ACHN (cell line): ENCODE data around the gene VASH2.
"Not testable (repeated sequence)": the region's sequence is repeated elsewhere in the genome, so short reads cannot be mapped to it uniquely, and the experiment has no call there.

Experiments used
- DNase-seq: peaks from one replicate; pipeline ENCODE4 v3.0.0-alpha.2; 2015
- in situ Hi-C: cut with HindIII; loops from 2 replicates; pipeline ENCODE4 v1.10.0; 2017; ENCODE audit warnings: low sequenced_read_pairs, low pct_ligation_motif_present, low pct_unique_long_range_greater_than_20kb

Gene VASH2

GRCh38 chr1:212994926-212995325, 44.6 kb downstream of the VASH2 start:
- in situ Hi-C loops = no loop called here
- no peak for DNase-seq

GRCh38 chr1:213003256-213003655, 52.9 kb downstream of the VASH2 start:
- in situ Hi-C loops = no loop called here
- DNase-seq = no peak

- in situ Hi-C loops = no loop called here
- DNase-seq = no peak
These were observed 58.2 kb downstream of the VASH2 start for GRCh38 chr1:213008564-213008963.

GRCh38 chr1:213014642-213015041, 64.3 kb downstream of the VASH2 start:
- in situ Hi-C loops = no loop called here
- DNase-seq = peak; percentile 26

- DNase-seq = peak; percentile 98
- in situ Hi-C loops = no loop called here
These were observed 65.0 kb downstream of the VASH2 start, which contains the start of gene ANGEL2 for GRCh38 chr1:213015099-213016050. ANGEL2 (minus strand) TSS chr1:213015867; CDS start chr1:213015671, 196 bp downstream.

- DNase-seq = no peak
- in situ Hi-C loops = no loop called here
These were observed 67.3 kb downstream of the VASH2 start for GRCh38 chr1:213017447-213018273.

GRCh38 chr1:213019450-213019849, 69.1 kb downstream of the VASH2 start:
- in situ Hi-C loops = no loop called here

GRCh38 chr1:213020016-213020415, 69.7 kb downstream of the VASH2 start:
- in situ Hi-C loops = no loop called here
- no peak for DNase-seq

More at GRCh38 chr1:213019450-213019849, 69.1 kb downstream of the VASH2 start:
- no peak for DNase-seq

GRCh38 chr1:213027024-213027423, 76.7 kb downstream of the VASH2 start:
- DNase-seq, in situ Hi-C loops: not testable (repeated sequence)

GRCh38 chr1:213032651-213033050, 82.3 kb downstream of the VASH2 start:
- in situ Hi-C loops = no loop called here
- DNase-seq = no peak

- DNase-seq = no peak
- in situ Hi-C loops = no loop called here
These were observed 84.4 kb downstream of the VASH2 start for GRCh38 chr1:213034713-213035112.

GRCh38 chr1:213035573-213035972, 85.2 kb downstream of the VASH2 start:
- DNase-seq = no peak
- in situ Hi-C loops = no loop called here
